HG02610 (cell line): Measurements from ENCODE around the gene MAJIN.

Experiments
- ATAC-seq: cut with Tn5 transposase; IDR thresholded peaks from one replicate; pipeline ENCODE4 v1.9.1; 2021; ENCODE audit warnings: mild to moderate bottlenecking, moderate library complexity; ENCODE audit not compliant: unreplicated experiment

Gene MAJIN

GRCh38 chr11:64893194-64894069, 78.5 kb downstream of the MAJIN start:
- ATAC-seq = no peak

DNA sequence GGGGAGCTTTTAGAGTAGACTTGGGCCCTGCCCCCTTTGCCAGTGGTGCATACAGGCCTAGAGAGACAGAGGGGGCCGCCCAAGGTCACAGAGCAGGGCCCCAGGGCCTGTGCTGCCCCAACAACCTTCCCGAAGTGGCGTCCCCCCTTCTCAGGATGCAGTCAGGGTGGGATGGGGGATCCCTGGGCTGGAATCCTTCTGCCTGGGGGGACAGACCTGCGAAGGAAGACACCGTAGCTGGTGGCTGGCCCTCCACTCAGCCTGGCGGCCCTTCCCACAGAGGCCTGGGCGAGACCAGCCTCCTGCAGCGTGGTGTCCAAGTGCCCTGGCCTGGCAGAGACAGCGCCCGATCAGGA, 79.1 kb downstream of the MAJIN start:
- ATAC-seq = no peak

DNA sequence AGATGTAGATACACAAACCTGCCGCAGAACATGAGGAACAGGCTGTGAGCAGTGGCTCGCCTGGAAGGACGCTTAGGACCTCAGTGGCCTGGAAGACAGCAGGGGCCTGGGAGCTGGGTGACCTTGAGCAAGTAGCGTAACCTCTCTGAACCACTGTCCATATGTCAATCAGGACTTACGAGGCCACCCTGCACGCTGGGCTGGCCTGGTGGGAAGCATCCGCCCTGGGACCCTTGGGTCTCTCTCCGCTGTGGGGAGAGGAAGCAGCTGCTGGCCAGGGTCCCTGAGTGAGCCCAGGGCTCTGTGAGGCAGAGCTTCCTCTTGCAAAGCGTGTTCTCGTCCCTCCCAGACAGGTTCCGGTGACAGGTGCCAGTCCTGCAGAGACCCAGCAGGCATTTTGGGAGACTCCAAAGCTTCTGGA, 79.5 kb downstream of the MAJIN start:
- ATAC-seq = no peak

- ATAC-seq = no peak
Measured at GRCh38 chr11:64891880-64892279, 80.0 kb downstream of the MAJIN start.

DNA sequence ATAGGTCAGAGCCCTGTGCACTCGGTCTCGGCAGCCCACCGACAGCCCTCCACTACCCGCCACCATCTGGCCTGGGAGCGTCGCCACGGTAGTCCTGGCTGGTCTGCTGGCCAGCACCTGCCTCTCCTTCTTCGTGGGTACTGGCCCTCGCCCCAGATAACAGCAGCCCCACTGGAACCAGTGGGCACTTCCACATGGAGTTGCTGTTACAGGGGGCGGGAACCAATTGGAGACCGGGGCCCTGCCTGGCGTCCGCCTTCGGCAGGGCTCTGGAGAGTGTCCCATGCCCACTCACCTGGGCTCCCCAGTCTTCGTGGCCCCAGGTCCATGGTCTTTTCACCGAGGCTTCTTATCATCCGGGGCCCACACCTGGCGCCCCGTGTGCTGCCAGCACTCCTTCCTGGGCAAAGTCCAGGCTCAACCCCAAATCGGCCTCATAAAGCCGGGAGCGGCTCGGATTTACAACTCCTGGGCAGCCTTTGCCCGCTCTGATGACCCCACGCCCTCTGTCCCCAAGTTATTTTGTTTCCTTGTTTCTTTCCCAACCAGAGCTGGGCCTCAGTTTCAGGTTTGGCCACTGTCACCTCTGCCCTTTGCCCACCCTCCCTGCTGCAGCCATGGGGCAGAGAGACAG, 80.6 kb downstream of the MAJIN start:
- ATAC-seq = no peak

- no peak for ATAC-seq
Measured at GRCh38 chr11:64890522-64890939, 81.4 kb downstream of the MAJIN start.

DNA sequence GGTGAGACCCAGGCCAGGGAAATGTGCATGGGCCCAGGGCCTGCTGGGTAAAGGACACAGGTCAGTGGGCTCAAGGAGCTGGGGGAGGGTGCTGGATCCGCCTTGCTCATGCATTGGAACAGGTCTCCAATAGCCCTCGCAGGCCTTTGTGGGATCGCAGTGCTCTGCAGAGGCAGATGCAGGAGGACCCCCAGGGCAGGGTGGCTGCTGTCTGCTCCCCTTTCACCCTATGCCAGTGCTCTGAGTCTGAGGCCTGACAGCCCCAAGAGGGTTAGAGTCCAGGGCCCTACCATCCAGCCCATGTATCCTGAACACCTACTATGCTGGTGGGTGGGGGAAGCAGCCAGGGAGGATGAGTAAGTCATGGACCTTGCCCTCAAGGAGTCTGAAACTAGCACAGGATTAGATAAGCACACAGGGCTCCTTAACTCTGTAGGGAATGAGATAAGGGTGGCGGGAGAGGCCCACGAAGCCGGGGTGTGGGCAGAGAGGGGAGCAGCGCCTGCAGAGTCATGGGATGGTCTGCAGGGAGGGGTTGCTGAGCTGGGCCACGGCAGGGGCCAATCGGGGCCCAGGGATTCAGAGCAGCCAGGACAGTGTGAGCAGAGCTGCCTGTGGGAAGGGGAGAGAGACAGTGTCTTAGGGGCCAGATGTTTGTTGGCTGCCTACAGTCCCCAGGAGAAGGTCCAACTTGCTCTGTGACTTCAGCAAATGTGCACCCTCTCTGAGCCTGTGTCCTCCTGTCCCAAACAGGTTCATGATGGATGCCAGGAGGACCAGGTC, 83.0 kb downstream of the MAJIN start:
- ATAC-seq = no peak

- no peak for ATAC-seq
Measured at GRCh38 chr11:64888406-64888728, 83.5 kb downstream of the MAJIN start.
